GM12878 (cell line): Measurements from ENCODE around the gene PTPN14. TPM values are rescaled to one million over a fixed set of nuclear protein-coding genes. Genes with fewer than 3 reads are reported as not detected.
"Not testable (repeated sequence)": the region's sequence is repeated elsewhere in the genome, so short reads cannot be mapped to it uniquely, and the experiment has no call there.

Source experiments
- ATAC-seq: fragments of 200-7000 bp; cut with Tn5 transposase; 3 replicates; pipeline ENCODE4 v1.9.1; 2020; ENCODE audit warnings: mild to moderate bottlenecking, moderate library complexity
- BruUV-seq: library from RNA; stranded (reverse); fragments of 400-500 nt; replicated peaks from 2 replicates; lab custom pipeline; 2021; lab: Mats Ljungman, UMichigan
- CTCF ChIA-PET: fragments of 300-600 bp; sonication (Branson Sonifier 250); formaldehyde crosslinking; extraction: SDS; loops from one replicate; lab custom pipeline; 2021; ENCODE audit warnings: inconsistent platforms; lab: Yijun Ruan, JAX
- POLR2A ChIA-PET: fragments of 350-600 bp; formaldehyde crosslinking; extraction: SDS; loops from one replicate; lab custom pipeline; 2021; ENCODE audit warnings: inconsistent platforms; lab: Charles Lee
- RAD21 ChIA-PET: fragments of 300-600 bp; sonication (Branson Sonifier 250); formaldehyde crosslinking; loops from one replicate; lab custom pipeline; 2023; ENCODE audit warnings: antibody characterized with exemption; ENCODE audit not compliant: unreplicated experiment; lab: Charles Lee
- SMC1A ChIA-PET: fragments of 300-600 bp; sonication (Branson Sonifier 250); formaldehyde crosslinking; loops from one replicate; lab custom pipeline; 2023; ENCODE audit not compliant: unreplicated experiment, uncharacterized antibody; lab: Charles Lee
- DNase-seq: peaks from one replicate; pipeline ENCODE4 v3.0.0-alpha.2; 2011; ENCODE audit warnings: low read depth, low spot score
- FAIRE-seq: peaks from 3 replicates; lab custom pipeline; 2011; peaks lifted over from hg19 to GRCh38; lab: Jason Lieb, UNC
- H2AFZ ChIP-seq: 2 replicates; pipeline ENCODE4 v1.6.0; 2011; ENCODE audit warnings: low read depth, low read length, control low read depth; ENCODE audit not compliant: control insufficient read depth
- H3K27ac ChIP-seq: 2 replicates; pipeline ENCODE4 v1.5.1; 2011; ENCODE audit warnings: control low read depth; ENCODE audit not compliant: control insufficient read depth, insufficient read depth
- H3K27me3 ChIP-seq, 2 experiments: replicated peaks in 1 of 2; 2 replicates each; pipeline versions ENCODE4 v1.6.0 to v1.6.1; 2011; ENCODE audit warnings: low read length in 1 of 2; ENCODE audit not compliant: control insufficient read depth in 2 of 2, insufficient read depth in 2 of 2
- H3K36me3 ChIP-seq, 2 experiments: 2 replicates each; pipeline ENCODE4 v1.5.1; 2011; ENCODE audit warnings: low read length in 1 of 2; ENCODE audit not compliant: control insufficient read depth in 2 of 2, insufficient read depth in 2 of 2
- H3K4me1 ChIP-seq: 2 replicates; pipeline ENCODE4 v1.6.1; 2011; ENCODE audit warnings: mild to moderate bottlenecking, low read length, moderate library complexity, mixed read lengths; ENCODE audit not compliant: control insufficient read depth, insufficient read depth
- H3K4me2 ChIP-seq: 2 replicates; pipeline ENCODE4 v1.6.0; 2011; ENCODE audit warnings: control low read depth; ENCODE audit not compliant: control insufficient read depth, insufficient read depth
- H3K4me3 ChIP-seq: fragments of 200-600 bp; sonication (generic); 2 replicates; pipeline ENCODE4 v1.5.1; 2016
- H3K79me2 ChIP-seq: 2 replicates; pipeline ENCODE4 v1.6.0; 2011; ENCODE audit warnings: low read length; ENCODE audit not compliant: control insufficient read depth, insufficient read depth
- H3K9ac ChIP-seq: 2 replicates; pipeline ENCODE4 v1.8.0; 2011; ENCODE audit warnings: low read length, control low read depth, mixed read lengths; ENCODE audit not compliant: control insufficient read depth, insufficient read depth
- H3K9me3 ChIP-seq: replicated peaks from 3 replicates; pipeline ENCODE4 v1.5.1; 2011; ENCODE audit warnings: mild to moderate bottlenecking, low read length; ENCODE audit not compliant: control insufficient read depth, insufficient read depth
- H4K20me1 ChIP-seq: 2 replicates; pipeline ENCODE4 v1.6.0; 2011; ENCODE audit not compliant: control insufficient read depth, insufficient read depth
- CHD1 ChIP-seq: IDR thresholded peaks from 2 replicates; pipeline ENCODE4 v1.6.1; 2012; ENCODE audit warnings: low read depth, low read length, improper control_type of control experiment
- EGR1 ChIP-seq, 2 experiments: IDR thresholded peaks; 1 replicate in 1 of 2; 2 replicates in 1 of 2; pipeline ENCODE4 v1.6.1; 2011 to 2012; ENCODE audit warnings: low read depth in 2 of 2, low read length in 2 of 2, borderline replicate concordance in 1 of 2, mild to moderate bottlenecking in 1 of 2, moderate library complexity in 1 of 2
- ESRRA ChIP-seq: IDR thresholded peaks from 2 replicates; pipeline ENCODE4 v1.6.1; 2012; ENCODE audit warnings: mild to moderate bottlenecking, low read length, improper control_type of control experiment
- IRF3 ChIP-seq: fragments of 450-650 bp; IDR thresholded peaks from 2 replicates; pipeline ENCODE4 v1.6.1; 2014; ENCODE audit warnings: mild to moderate bottlenecking
- MTA2 ChIP-seq: fragments of 450-650 bp; IDR thresholded peaks from 2 replicates; pipeline ENCODE4 v1.6.1; 2016; ENCODE audit warnings: low read depth, mild to moderate bottlenecking, moderate library complexity
- NR2F1 ChIP-seq: fragments of 450-650 bp; conservative IDR thresholded peaks from 2 replicates; pipeline ENCODE4 v1.6.1; 2017; ENCODE audit warnings: mild to moderate bottlenecking
- POLR2AphosphoS2 ChIP-seq: IDR thresholded peaks from 2 replicates; pipeline ENCODE4 v1.6.1; 2011; ENCODE audit warnings: low read depth, mild to moderate bottlenecking, low read length, improper control_type of control experiment, moderate library complexity
- TBL1XR1 ChIP-seq: IDR thresholded peaks from 2 replicates; pipeline ENCODE4 v1.6.1; 2012; ENCODE audit warnings: low read depth, low read length, improper control_type of control experiment
- TCF3 ChIP-seq: IDR thresholded peaks from 2 replicates; pipeline ENCODE4 v1.6.1; 2012; ENCODE audit warnings: low read depth, mild to moderate bottlenecking, low read length, borderline replicate concordance; ENCODE audit not compliant: insufficient read depth
- ZNF687 ChIP-seq: fragments of 450-650 bp; IDR thresholded peaks from 2 replicates; pipeline ENCODE4 v1.6.1; 2017; ENCODE audit warnings: mild to moderate bottlenecking, moderate library complexity
- WGBS: methylation state at CpG from one replicate; pipeline ENCODE4 v1.1.6; 2016; ENCODE audit warnings: low lambda C conversion rate; ENCODE audit not compliant: insufficient replicate concordance, insufficient coverage; ENCODE audit errors: missing lambda C conversion rate; 5-methylcytosine and 5-hydroxymethylcytosine counted together
- in situ Hi-C: fragments of 300-500 bp; cut with MboI; formaldehyde crosslinking; loops from 9 replicates; pipeline ENCODE4 v1.14.3; 2018; ENCODE audit warnings: mixed read lengths
- intact Hi-C: fragments of 100-400 bp; cut with micrococcal nuclease; formaldehyde crosslinking; loops from one replicate; pipeline ENCODE4 v1.14.2; 2022; ENCODE audit not compliant: unreplicated experiment
- polyA plus RNA-seq, 11 experiments: library from polyadenylated mRNA; depleted of rRNA in 4 of 11; unstranded in 6 of 11; stranded (reverse) in 5 of 11; fragments of >200 nt; fragmentation: Nextera tagmentation in 4 of 11; fragmentation: Illumina TruSeq in 1 of 11; extraction: Ambion mirVana in 4 of 11; extraction: Trizol in 1 of 11; gene quantifications; 1 replicate in 1 of 11; 2 replicates in 10 of 11; pipeline versions ENCODE4 v1.2.1 to v1.2.3, GENCODE V29; 2011 to 2016; ENCODE audit warnings: inconsistent platforms in 2 of 11, missing spikeins in 2 of 11, low read depth in 1 of 11
- total RNA-seq, 4 experiments: library from RNA; depleted of rRNA in 3 of 4; stranded (reverse); fragments of >200 nt in 3 of 4; fragmentation: Illumina TruSeq in 1 of 4; extraction: Trizol in 1 of 4; gene quantifications; 2 replicates each; pipeline versions ENCODE4 v1.2.1 to v1.2.3, GENCODE V29; 2013 to 2021

The PTPN14 gene
- total and polyA plus RNA-seq, 10 of the 15 experiments (the other 5 are each of a cell fraction or from before 2014, with no cell fraction given): 0.05 to 5.1 (median 0.44) TPM

GRCh38 chr1:214593158-214593557 lies 41.8 kb upstream of the PTPN14 start:
- intact Hi-C loops: no loop called here
- no peak overlapping the region for H3K27ac ChIP-seq
- no peaks in the 10 kb centered on the region for H3K4me1 ChIP-seq
- ChIA-PET POLR2A (interaction anchor here (0.6 kb wide), 1 partner anchor 14 kb away, joined by 7 read pairs; no protein-coding TSS in a partner anchor), CTCF (interaction anchor here (0.6 to 20.7 kb wide), 7 partner anchors 10 to 379 kb away, joined by 3 to 597 read pairs (median 5); no protein-coding TSS in a partner anchor), SMC1A (interaction anchor here (1.0 to 6.9 kb wide), 7 partner anchors 11 to 331 kb away, joined by 3 to 48 read pairs (median 7); no protein-coding TSS in a partner anchor), RAD21 (interaction anchor here (0.6 to 2.8 kb wide), 6 partner anchors 10 to 904 kb away, joined by 4 to 20 read pairs (median 6); partner anchors contain the start of gene CENPF)
- H3K9me3 ChIP-seq: no peaks in the 10 kb centered on the region
- no peaks in the 10 kb centered on the region for H3K79me2 ChIP-seq
- H2AFZ ChIP-seq: no peak overlapping the region
- H3K9ac ChIP-seq: no peak overlapping the region
- H3K4me3 ChIP-seq: no peak overlapping the region
- no peak overlapping the region for H3K4me2 ChIP-seq
- BruUV-seq: no TSS peak
- ATAC-seq (no peak), FAIRE-seq (no peak), DNase-seq (no peak)
- H3K27me3 ChIP-seq: no peaks in the 10 kb centered on the region
- no peak for TF ChIP-seq EGR1 (IDR thresholded peaks at IDR 0.05; ENCODE audit: borderline replicate concordance in 1 of 2, low read depth in 2 of 2, low read length in 2 of 2)
- no peak for TF ChIP-seq TBL1XR1
- no peak for TF ChIP-seq MTA2
- TF ChIP-seq TCF3: no peak
- no peak for TF ChIP-seq CHD1
- no peak for TF ChIP-seq ZNF687
- no peak for TF ChIP-seq ESRRA
- TF ChIP-seq POLR2AphosphoS2: no peak
- TF ChIP-seq IRF3: no peak
- TF ChIP-seq NR2F1: no peak
- H3K36me3 ChIP-seq: no peaks in the 10 kb centered on the region
- H4K20me1 ChIP-seq: no peaks in the 10 kb centered on the region
- in situ Hi-C loops: no loop called here

GRCh38 chr1:214591918-214592317 lies 40.5 kb upstream of the PTPN14 start:
- intact Hi-C loops, H3K9me3 ChIP-seq, H3K36me3 ChIP-seq, H3K4me1 ChIP-seq, POLR2A ChIA-PET, ATAC-seq, BruUV-seq, H4K20me1 ChIP-seq, FAIRE-seq, H3K27ac ChIP-seq, H3K4me3 ChIP-seq, DNase-seq, H2AFZ ChIP-seq, in situ Hi-C loops, H3K79me2 ChIP-seq, H3K27me3 ChIP-seq, H3K9ac ChIP-seq, H3K4me2 ChIP-seq: not testable (repeated sequence)
- WGBS: 33% methylated on average over 8 of the region's 8 CpGs
- ChIA-PET RAD21 (interaction anchor here (0.9 to 2.8 kb wide), 3 partner anchors 11 to 260 kb away, joined by 5 to 20 read pairs (median 5); partner anchors contain the start of gene CENPF), CTCF (interaction anchor here (0.8 to 20.7 kb wide), 5 partner anchors 9 to 378 kb away, joined by 3 to 597 read pairs (median 8); no protein-coding TSS in a partner anchor), SMC1A (interaction anchor here (1.0 to 6.9 kb wide), 6 partner anchors 10 to 330 kb away, joined by 3 to 48 read pairs (median 7); no protein-coding TSS in a partner anchor)
